ENCODE measurements around the gene GNAO1.

Gene GNAO1

GRCh38 chr16:56266641-56267607, 75.6 kb downstream of the GNAO1 start:
- no peak for DNase-seq

- no peak for DNase-seq
Observed at GRCh38 chr16:56267888-56268287, 76.6 kb downstream of the GNAO1 start.

GRCh38 chr16:56268799-56269198, 77.5 kb downstream of the GNAO1 start:
- no peak for DNase-seq

DNA sequence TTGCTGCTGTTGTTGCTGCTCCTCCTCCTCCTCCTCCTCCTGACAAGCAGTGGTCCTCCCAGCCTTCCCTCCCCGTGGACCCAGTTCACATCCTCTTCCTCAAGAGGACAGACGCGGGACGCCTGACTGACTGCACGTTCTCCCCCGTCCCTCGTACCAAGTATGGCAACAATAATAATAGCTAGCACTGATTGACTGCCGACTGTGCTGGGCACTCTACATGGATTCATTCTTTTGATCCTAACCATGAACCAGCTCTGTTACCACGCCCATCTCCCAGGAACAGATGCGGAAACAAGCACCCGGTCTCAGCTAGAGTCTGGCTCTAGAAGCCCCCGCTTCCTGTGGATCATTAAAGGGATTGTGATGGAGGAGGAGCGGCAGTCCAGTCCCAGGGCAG, 78.0 kb downstream of the GNAO1 start:
- no peak for DNase-seq

GRCh38 chr16:56269811-56270684, 78.8 kb downstream of the GNAO1 start:
- no peak for DNase-seq

GRCh38 chr16:56270828-56271227, 79.5 kb downstream of the GNAO1 start:
- DNase-seq: no peak

DNA sequence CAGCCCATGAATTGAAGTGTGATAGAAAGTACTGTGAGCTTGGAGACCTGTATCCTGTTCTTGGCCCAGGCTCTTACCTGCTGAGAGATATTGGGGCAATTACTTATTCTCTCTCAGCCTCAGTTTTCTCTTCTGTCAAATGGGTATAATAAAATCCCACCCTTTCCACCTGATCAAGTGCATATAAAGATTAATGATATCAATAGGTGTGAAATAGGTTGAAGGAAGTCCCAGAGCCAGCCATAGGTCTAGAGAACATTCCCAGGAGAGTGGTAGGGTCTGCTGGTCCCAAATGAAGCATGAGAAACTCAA, 81.2 kb downstream of the GNAO1 start:
- no peak for DNase-seq

DNA sequence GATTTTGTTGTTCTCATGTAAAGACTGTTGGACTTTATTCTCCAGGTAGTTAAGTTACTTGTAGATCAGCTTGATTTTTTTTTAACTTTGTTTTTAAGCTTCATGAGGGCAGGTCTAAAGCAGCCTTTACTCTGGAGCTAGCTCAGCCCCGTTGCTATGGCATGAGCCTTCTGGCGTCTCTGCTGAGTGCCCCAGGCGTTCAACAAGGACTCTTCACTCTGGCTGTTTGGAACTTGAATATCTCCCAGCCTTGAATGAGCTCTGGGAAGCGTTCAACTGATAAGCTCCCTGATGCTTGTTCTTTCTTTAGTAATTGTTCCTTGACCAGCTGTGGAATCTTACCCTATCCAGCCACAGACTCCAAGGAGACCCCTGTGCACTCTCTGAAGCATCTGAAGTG, 82.3 kb downstream of the GNAO1 start:
- no peak for DNase-seq

DNA sequence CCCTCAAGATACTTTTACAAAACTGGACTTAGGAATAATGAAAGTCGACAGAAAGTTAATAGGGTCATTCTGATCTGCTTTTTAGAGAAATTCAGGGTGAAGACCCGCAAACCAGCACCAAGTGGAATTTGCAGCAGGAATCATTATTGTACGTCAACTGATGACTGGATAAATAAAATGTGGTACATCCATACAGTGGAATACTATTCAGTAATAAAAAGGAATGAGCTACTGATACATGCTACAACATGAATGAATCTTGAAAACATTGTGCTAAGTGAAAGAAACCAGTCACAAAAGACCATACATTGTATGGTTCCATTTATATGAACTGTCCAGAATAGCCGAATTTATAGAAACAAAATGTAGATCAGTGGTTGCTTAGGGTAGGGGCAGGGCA, 83.1 kb downstream of the GNAO1 start:
- DNase-seq: no peak

DNA sequence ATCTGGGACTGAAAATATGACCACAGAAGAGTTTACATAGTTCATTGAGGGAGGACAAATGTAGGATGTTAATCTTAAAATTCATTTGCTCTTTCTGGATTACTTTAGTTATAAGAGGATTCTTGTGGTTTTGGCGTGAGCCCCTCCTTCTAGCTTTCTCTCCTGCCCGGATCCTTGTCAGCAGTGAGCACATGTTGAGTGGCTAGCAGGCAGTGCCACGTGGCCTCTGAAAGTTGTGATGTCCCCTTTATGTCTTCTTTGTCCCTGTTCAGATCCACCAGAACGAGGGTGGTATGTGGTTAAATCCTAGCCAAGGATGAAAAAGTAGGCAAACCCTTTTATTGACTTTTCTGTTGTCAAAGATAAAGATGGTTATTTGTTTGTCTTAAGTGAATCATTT, 83.8 kb downstream of the GNAO1 start:
- no peak for DNase-seq

GRCh38 chr16:56275801-56276200, 84.5 kb downstream of the GNAO1 start:
- DNase-seq: no peak

DNA sequence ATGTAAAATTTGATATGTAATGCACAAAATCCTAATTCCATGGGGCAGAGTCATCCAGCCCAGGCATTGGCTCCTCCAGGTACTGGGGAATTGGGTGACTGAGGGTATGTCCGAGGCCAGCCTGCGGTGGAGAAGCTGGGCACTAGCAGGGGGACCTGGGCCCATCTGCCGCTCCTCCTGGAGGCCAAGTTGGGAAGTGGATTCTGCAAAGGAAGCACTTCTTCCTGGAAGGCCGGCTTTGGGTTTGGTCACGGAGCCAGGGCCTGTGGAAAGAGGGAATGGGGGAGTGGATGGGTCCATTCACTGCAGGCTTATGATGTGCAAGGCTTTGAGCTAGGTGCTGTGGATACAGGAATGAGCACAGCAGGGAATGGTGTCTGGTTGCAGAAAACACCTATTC, 85.8 kb downstream of the GNAO1 start:
- no peak for DNase-seq

DNA sequence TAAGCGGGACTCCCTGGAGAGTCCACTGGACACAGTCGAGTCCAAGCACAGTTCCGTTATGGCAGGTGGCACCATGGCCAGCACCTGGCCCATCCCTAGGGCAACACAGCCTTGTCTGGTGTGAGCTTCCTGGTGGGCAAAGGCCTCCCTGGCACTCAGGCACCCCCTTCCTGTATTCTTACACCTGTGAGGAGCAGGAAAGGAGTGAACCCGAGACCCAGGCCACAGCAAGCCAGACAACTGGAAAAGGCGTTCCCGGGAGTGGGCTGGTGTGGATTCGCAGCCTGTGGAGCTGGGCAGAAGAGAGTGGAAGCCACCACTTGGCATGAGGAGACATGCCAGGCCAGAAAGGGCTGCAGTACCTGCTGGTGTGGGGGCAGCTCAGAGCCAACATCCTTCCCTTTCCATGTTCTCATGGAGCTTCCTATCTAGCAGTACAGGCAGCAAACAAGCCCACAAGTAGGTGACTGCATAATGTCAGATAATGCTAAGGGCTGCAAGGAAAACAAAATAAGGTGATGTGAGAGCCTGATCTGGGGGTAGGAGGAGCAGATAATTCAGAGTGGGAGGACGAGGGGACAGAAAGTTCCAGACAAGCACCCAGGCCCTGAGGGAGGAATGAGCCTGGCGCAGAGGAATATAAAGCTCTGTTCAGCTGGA, 87.0 kb downstream of the GNAO1 start:
- no peak for DNase-seq

GRCh38 chr16:56279132-56279531, 87.8 kb downstream of the GNAO1 start:
- DNase-seq: no peak

GRCh38 chr16:56279914-56280313, 88.6 kb downstream of the GNAO1 start:
- no peak for DNase-seq

GRCh38 chr16:56281249-56281805, 90.0 kb downstream of the GNAO1 start:
- no peak for DNase-seq

GRCh38 chr16:56282451-56282850, 91.2 kb downstream of the GNAO1 start:
- DNase-seq: no peak

DNA sequence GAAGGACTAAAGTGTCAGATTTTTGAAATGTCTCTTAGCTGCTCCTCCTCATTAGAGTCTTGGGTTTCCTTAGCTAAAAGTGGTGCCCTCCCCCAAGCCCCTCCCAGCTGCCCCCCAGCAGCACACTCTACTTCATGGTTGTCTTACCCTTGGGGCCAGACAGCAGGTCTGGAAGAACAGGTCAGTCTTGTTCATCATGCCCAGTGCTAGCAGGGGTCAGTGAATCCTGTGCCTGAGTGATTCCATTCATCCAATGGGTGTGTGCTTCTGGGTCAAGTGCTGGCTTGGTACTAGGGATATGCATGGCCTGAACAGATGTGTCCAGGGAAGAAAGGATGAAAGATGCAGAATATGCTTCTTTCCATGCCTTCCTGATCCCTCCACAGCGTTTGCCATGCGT, 93.2 kb downstream of the GNAO1 start:
- DNase-seq: no peak

DNA sequence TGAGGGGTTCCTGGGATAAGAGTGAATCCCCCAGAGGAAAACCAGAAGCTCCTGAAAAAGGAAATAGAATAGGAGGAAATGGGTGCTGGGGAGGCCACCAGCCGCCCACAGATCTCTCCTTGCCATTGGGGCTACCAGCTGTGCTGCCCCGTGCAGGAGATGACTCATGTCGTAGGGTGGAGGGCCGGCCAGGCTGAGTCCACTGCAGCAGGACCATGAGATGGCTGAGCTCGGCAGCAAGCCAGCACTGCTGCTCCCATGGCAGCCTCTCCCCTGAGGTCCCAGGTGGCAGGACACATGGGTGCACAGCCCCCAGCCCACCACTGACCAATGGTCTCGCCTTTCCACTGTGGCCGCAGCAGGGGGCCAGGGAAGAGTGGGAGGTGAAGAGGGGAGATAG, 95.5 kb downstream of the GNAO1 start:
- DNase-seq: no peak

DNA sequence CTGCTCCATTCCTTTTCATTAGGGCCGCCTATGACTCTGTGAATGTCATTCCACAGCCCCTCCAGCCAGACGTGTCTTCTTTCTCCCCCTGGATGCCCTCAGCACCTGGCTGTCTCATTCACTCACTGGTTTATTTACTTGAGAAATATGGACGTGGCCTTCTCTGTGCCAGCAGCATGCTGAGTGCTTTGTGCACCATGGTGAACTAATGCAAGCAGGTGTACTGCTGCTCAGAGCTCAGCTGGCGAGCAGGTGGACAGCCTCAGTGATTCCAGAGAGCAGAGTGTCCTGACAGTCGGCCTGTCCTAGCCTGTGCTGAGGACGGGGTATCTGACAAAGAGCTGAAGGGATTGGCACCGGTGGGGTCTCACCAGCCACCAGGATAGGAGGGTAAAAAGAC, 96.7 kb downstream of the GNAO1 start:
- DNase-seq: no peak

- no peak for DNase-seq
Observed at GRCh38 chr16:56289416-56289815, 98.1 kb downstream of the GNAO1 start.

GRCh38 chr16:56289862-56290261, 98.6 kb downstream of the GNAO1 start:
- DNase-seq: no peak

DNA sequence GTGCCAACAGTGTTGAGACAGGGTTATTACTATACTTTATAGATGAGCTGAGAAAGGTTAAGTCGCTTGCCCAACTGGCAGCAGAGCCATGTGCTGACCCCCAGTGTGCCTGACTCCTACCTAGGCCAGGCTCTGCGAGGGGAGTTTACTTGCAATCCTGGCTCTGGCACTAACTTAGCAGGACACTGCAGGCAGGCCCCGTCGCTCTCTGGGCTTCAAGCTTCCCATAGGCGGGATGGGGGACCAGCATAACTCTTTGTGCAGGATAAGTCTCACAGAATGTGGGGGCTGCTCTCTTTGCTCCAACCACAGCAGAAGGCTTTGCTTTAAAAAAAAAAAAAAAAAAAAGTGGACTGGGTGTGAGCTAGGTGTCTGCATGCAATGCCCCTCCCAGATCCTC, 102.7 kb downstream of the GNAO1 start:
- DNase-seq: no peak
